HG02840 (cell line): ENCODE measurements around the gene RANBP17.
"Not testable (repeated sequence)": the region's sequence is repeated elsewhere in the genome, so short reads cannot be mapped to it uniquely, and the experiment has no call there.

ENCODE experiments used
- ATAC-seq: cut with Tn5 transposase; IDR thresholded peaks from one replicate; pipeline ENCODE4 v1.9.1; 2021; ENCODE audit warnings: mild to moderate bottlenecking, moderate library complexity, moderate number of reproducible peaks; ENCODE audit not compliant: unreplicated experiment, low FRiP score

The RANBP17 gene

GRCh38 chr5:170865622-170866021 is 3.8 kb downstream of the RANBP17 start:
- ATAC-seq, result peak; percentile 60

GRCh38 chr5:170867825-170868224 is 6.0 kb downstream of the RANBP17 start:
- no peak for ATAC-seq

- not testable (repeated sequence) for ATAC-seq
These were observed 8.6 kb downstream of the RANBP17 start for GRCh38 chr5:170870390-170870789.

- no peak for ATAC-seq
These were observed 12.2 kb downstream of the RANBP17 start for GRCh38 chr5:170874017-170874416.

GRCh38 chr5:170875811-170876210 is 14.0 kb downstream of the RANBP17 start:
- no peak for ATAC-seq

- ATAC-seq, result no peak
These were observed 18.3 kb downstream of the RANBP17 start for GRCh38 chr5:170880084-170880483.

GRCh38 chr5:170882345-170882744 is 20.5 kb downstream of the RANBP17 start:
- no peak for ATAC-seq

- ATAC-seq, result no peak
These were observed 23.4 kb downstream of the RANBP17 start for GRCh38 chr5:170885256-170885655.

GRCh38 chr5:170885809-170886208 is 24.0 kb downstream of the RANBP17 start:
- ATAC-seq, result no peak

GRCh38 chr5:170886210-170886894 is 24.5 kb downstream of the RANBP17 start:
- ATAC-seq, result no peak

GRCh38 chr5:170892196-170892595 is 30.4 kb downstream of the RANBP17 start:
- ATAC-seq, result no peak

GRCh38 chr5:170894665-170895064 is 32.8 kb downstream of the RANBP17 start:
- no peak for ATAC-seq

- ATAC-seq, result no peak
These were observed 35.0 kb downstream of the RANBP17 start for GRCh38 chr5:170896779-170897178.

- ATAC-seq, result no peak
These were observed 41.3 kb downstream of the RANBP17 start for GRCh38 chr5:170903075-170903474.

- ATAC-seq, result no peak
These were observed 45.9 kb downstream of the RANBP17 start for GRCh38 chr5:170907758-170908157.

GRCh38 chr5:170913573-170913972 is 51.8 kb downstream of the RANBP17 start:
- no peak for ATAC-seq

GRCh38 chr5:170917113-170917512 is 55.3 kb downstream of the RANBP17 start:
- ATAC-seq, result no peak

GRCh38 chr5:170920196-170920595 is 58.4 kb downstream of the RANBP17 start:
- no peak for ATAC-seq

GRCh38 chr5:170922331-170922730 is 60.5 kb downstream of the RANBP17 start:
- not testable (repeated sequence) for ATAC-seq

- ATAC-seq, result no peak
These were observed 62.2 kb downstream of the RANBP17 start for GRCh38 chr5:170923910-170924620.

- ATAC-seq, result not testable (repeated sequence)
These were observed 73.9 kb downstream of the RANBP17 start for GRCh38 chr5:170935534-170936218.
